Motor neuron (in vitro differentiated cells): ENCODE results near the gene HIRA. TPM values are rescaled to one million over a fixed set of nuclear protein-coding genes. Genes with fewer than 3 reads are reported as not detected.

ENCODE experiments used
- ATAC-seq, 8 experiments: fragments of 200-7000 bp; cut with Tn5 transposase; replicated peaks in 6 of 8; 2 replicates each; pipeline ENCODE4 v1.8.0; 2021; ENCODE audit warnings: mild to moderate bottlenecking in 8 of 8, moderate library complexity in 8 of 8
- H3K27ac ChIP-seq, 2 donors: fragments of 250-450 bp; sonication (Bioruptor Pico); 2 replicates each; pipeline ENCODE4 v1.9.0; 2021; ENCODE audit warnings: antibody characterized with exemption in 2 of 2, mild to moderate bottlenecking in 2 of 2, moderate library complexity in 1 of 2
- H3K4me1 ChIP-seq, 2 donors: fragments of 250-450 bp; sonication (Bioruptor Pico); replicated peaks in 1 of 2; 2 replicates each; pipeline ENCODE4 v1.6.1; 2021; ENCODE audit warnings: antibody characterized with exemption in 2 of 2, mild to moderate bottlenecking in 2 of 2, moderate library complexity in 1 of 2
- H3K4me3 ChIP-seq, 5 donors: fragments of 250-450 bp; sonication (Bioruptor Pico); 2 replicates each; pipeline ENCODE4 v1.9.0; 2021; ENCODE audit warnings: antibody characterized with exemption in 5 of 5, mild to moderate bottlenecking in 5 of 5, moderate library complexity in 4 of 5
- WGBS, 10 experiments: fragments of 450-650 bp; shearing (Covaris generic); methylation state at CpG; one replicate each; pipeline ENCODE4 v1.0.0; 2022; 5-methylcytosine and 5-hydroxymethylcytosine counted together
- in situ Hi-C, 9 experiments: fragments of 400-800 bp; cut with MboI; loops; one replicate each; pipeline ENCODE4 v1.15.0; 2021; ENCODE audit warnings: low sequenced_read_pairs in 9 of 9, low pct_unique_long_range_greater_than_20kb in 2 of 9; ENCODE audit not compliant: unreplicated experiment in 9 of 9
- total RNA-seq, 8 experiments: library from RNA; unstranded; fragments of 300-600 nt; gene quantifications; 2 replicates each; pipeline versions ENCODE4 v1.2.3 to v1.2.4, GENCODE V29; 2022

HIRA gene
- total RNA-seq, 8 experiments from 2014 or later = 9.9 to 30.1 (median 18.1) TPM

GRCh38 chr22:19411690-19412045, 19.9 kb downstream of the HIRA start:
- H3K4me1 ChIP-seq = peaks cover 0 to 8% of the 10 kb centered on the region in 2 donors
- H3K4me3 ChIP-seq = no peak overlapping the region
- in situ Hi-C loops = no loop called here
- no peak overlapping the region for H3K27ac ChIP-seq
- 100% methylated on average over 1 of the region's 1 CpG; no CpG with 5 or more reads in 8 of the 10 experiments for WGBS, 10 experiments
- no peak for ATAC-seq

DNA sequence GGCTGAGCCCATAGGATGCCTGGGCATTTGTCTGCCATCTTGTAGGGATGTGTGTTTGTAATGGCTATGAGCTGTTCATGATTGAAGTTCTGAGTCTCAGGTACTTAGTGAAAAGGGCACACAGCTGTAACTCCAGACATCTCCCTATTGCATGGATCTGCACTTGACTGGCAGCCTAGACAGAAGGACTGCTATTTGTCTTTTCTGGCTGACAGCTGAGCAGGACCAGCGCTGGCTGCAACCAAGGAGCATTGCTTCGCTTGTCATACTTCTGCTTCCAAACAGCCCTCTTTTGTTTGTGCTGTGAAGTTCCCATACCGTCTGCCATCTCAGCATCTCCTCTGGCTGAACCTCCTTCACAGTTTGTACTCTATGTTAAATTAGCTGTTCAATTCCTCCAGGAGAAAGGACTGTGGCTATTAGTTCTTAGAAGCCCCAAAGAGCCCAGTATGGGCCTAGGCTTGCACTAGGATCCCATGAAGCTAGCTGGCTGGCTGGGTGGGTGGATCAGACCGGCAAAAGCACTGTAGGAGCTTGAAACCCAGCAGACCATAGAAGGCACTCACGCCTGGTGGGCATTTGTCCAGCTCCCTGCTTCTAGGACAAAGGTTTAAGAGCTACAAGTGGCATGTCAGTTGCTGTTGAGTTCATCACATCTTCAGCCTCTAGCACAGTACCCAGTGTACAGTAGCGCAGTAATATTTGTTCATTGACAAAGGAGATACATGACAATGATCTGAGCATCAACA, 20.4 kb downstream of the HIRA start:
- peak overlapping the region in 1 of 2 donors; percentile 53 for H3K27ac ChIP-seq
- H3K4me3 ChIP-seq = no peak overlapping the region
- H3K4me1 ChIP-seq = peaks cover 0 to 8% of the 10 kb centered on the region in 2 donors
- in situ Hi-C loops = no loop called here
- 82 to 100% (median 92%) methylated on average over 1 to 5 of the region's 6 CpGs; no CpG with 5 or more reads in 1 of the 10 experiments for WGBS, 10 experiments
- no peak for ATAC-seq

- in situ Hi-C loops = no loop called here
- Histone ChIP-seq H3K27ac (no peak overlapping the region), H3K4me3 (no peak overlapping the region), H3K4me1 (peaks cover 0 to 4% of the 10 kb centered on the region in 2 donors)
- ATAC-seq = no peak
- WGBS, 10 experiments = 71 to 100% (median 94%) methylated on average over 1 to 10 of the region's 16 CpGs
Measured at GRCh38 chr22:19407649-19408606, 23.6 kb downstream of the HIRA start.

- no peak for ATAC-seq
- no peaks in the 10 kb centered on the region for H3K4me1 ChIP-seq
- in situ Hi-C loops = no loop called here
- H3K4me3 ChIP-seq = no peak overlapping the region
- peak overlapping the region in 1 of 2 donors; percentile 49 for H3K27ac ChIP-seq
- WGBS, 10 experiments = 67 to 100% (median 90%) methylated on average over 1 to 4 of the region's 4 CpGs; no CpG with 5 or more reads in 1 of the 10 experiments
Measured at GRCh38 chr22:19406846-19407245, 24.7 kb downstream of the HIRA start.

DNA sequence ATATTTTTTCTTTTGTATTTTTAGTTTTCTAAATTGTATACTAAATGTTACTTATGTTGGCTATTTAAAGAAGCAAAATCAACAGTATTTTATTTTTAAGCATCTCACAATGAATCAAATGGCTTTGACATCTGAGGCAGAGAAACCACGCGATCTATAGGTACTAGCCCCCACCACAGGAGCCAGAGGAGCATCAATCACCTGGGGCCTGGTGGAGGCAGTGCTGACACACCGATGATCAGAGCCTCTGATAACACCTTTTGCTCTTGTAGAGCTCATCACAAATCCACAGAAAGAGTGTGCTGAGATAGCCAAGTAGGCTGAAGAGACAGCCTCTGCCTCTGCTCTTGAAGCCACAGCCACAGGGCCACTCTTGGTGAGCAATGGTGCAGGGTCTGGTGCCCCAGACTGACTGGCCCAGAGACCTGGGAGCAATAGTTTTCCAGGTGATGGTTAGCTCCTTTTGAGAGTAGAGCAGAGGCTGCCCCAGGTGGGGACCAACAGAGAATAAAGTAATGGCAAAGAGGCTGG, 25.2 kb downstream of the HIRA start:
- Histone ChIP-seq H3K4me3 (no peak overlapping the region), H3K27ac (peak overlapping the region in 1 of 2 donors; percentile 16), H3K4me1 (no peaks in the 10 kb centered on the region)
- WGBS, 10 experiments = 83 to 100% (median 97%) methylated on average over 1 to 3 of the region's 3 CpGs; no CpG with 5 or more reads in 4 of the 10 experiments
- in situ Hi-C loops = no loop called here
- ATAC-seq = no peak

DNA sequence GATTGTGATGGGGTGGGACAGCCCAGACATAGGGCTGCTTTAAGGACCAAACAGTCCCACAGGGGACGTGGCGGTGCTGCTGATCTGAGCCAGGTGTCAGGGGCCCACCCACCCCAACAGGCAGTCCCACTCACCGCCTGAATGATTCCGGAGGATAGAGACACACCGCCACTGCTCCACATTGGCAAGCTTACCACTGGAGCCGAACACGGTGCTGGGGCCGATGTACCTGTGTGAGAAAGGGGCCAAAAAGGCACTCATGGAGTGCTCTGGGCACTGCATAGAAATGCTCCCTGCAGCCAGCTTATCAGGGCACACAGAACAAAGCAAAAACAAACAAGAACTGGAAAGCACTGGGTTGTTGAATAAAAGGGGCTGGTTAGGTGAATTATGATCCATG, 25.9 kb downstream of the HIRA start:
- H3K4me1 ChIP-seq = no peaks in the 10 kb centered on the region
- no peak for ATAC-seq
- no peak overlapping the region for H3K4me3 ChIP-seq
- in situ Hi-C loops = no loop called here
- no peak overlapping the region for H3K27ac ChIP-seq
- WGBS, 10 experiments = 67 to 94% methylated on average over 1 to 4 of the region's 8 CpGs; no CpG with 5 or more reads in 8 of the 10 experiments

DNA sequence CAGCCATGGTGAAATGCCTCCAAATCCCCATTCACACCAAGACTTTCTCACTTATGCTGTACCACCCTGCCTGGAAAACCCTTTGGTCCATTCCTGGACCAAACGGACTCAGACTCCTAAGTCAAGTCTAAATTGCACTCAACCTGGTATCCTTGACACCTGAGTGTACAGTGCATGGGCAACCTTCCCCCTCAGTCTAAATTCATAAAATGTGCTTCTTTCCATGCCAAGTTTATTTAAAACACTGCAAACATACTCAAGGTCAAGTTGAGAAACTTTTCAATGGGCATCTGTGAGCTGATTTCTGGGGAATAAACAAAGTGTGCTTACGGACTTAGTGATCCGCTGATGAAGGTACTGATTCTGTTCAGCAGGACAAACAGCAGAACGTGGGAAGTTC, 26.4 kb downstream of the HIRA start:
- in situ Hi-C loops = no loop called here
- Histone ChIP-seq H3K27ac (no peak overlapping the region), H3K4me3 (no peak overlapping the region), H3K4me1 (no peaks in the 10 kb centered on the region)
- ATAC-seq = no peak
- WGBS, 10 experiments = 67 to 100% (median 98%) methylated on average over 1 to 4 of the region's 4 CpGs; no CpG with 5 or more reads in 2 of the 10 experiments

DNA sequence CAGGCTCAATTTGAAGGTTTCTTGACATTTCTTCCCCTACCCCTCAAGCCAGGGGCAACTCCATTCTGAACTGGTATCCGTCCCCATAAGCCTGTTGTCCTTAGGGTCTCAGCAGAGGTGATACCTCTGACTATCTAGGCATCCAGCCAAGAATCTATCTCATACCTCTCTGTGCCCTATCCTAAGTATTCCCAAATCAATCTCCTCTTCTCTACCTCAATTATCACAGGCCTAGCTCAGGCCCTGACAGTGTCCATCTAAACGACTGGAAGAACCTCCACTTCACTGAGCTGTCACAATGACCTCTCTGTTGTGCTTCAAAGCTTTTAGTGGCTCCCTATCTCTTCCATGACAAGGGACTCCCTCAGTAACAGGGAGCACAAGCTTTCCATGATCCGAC, 26.9 kb downstream of the HIRA start:
- H3K27ac ChIP-seq = no peak overlapping the region
- ATAC-seq = no peak

GRCh38 chr22:19402642-19403191, 28.8 kb downstream of the HIRA start:
- in situ Hi-C loops = no loop called here
- 79 to 100% (median 98%) methylated on average over 1 to 4 of the region's 4 CpGs; no CpG with 5 or more reads in 1 of the 10 experiments for WGBS, 10 experiments
- no peak overlapping the region for H3K27ac ChIP-seq
- no peak overlapping the region for H3K4me3 ChIP-seq
- H3K4me1 ChIP-seq = no peaks in the 10 kb centered on the region
- ATAC-seq = no peak

More for the DNA sequence above, 26.9 kb downstream of the HIRA start:
- in situ Hi-C loops = no loop called here
- Histone ChIP-seq H3K4me3 (no peak overlapping the region), H3K4me1 (no peaks in the 10 kb centered on the region)
- 83 to 100% (median 100%) methylated on average over 1 to 3 of the region's 3 CpGs; no CpG with 5 or more reads in 2 of the 10 experiments for WGBS, 10 experiments

GRCh38 chr22:19401483-19401882, 30.1 kb downstream of the HIRA start:
- in situ Hi-C loops = no loop called here
- ATAC-seq = no peak
- Histone ChIP-seq H3K4me3 (no peak overlapping the region), H3K4me1 (no peaks in the 10 kb centered on the region), H3K27ac (no peak overlapping the region)
- WGBS, 10 experiments = 86 to 100% (median 96%) methylated on average over 1 to 4 of the region's 4 CpGs; no CpG with 5 or more reads in 4 of the 10 experiments

- in situ Hi-C loops = no loop called here
- no peak overlapping the region for H3K27ac ChIP-seq
- H3K4me1 ChIP-seq = no peaks in the 10 kb centered on the region
- H3K4me3 ChIP-seq = no peak overlapping the region
- no peak for ATAC-seq
- WGBS, 10 experiments = 91 to 100% (median 96%) methylated on average over 1 to 6 of the region's 6 CpGs; no CpG with 5 or more reads in 2 of the 10 experiments
Measured at GRCh38 chr22:19400881-19401280, 30.7 kb downstream of the HIRA start.

- Histone ChIP-seq H3K4me1 (no peaks in the 10 kb centered on the region), H3K4me3 (no peak overlapping the region), H3K27ac (peak overlapping the region in 1 of 2 donors; percentile 30)
- WGBS, 10 experiments = 79 to 100% (median 80%) methylated on average over 1 to 2 of the region's 2 CpGs; no CpG with 5 or more reads in 5 of the 10 experiments
- no peak for ATAC-seq
- in situ Hi-C loops = no loop called here
Measured at GRCh38 chr22:19398652-19399051, 32.9 kb downstream of the HIRA start.
